ENCODE results near the gene NLRP1. TPM values are rescaled to one million over a fixed set of nuclear protein-coding genes. Genes with fewer than 3 reads are reported as not detected.

Gene NLRP1
- total and polyA plus RNA-seq, 10 of the 15 experiments (the other 5 are each of a cell fraction or from before 2014, with no cell fraction given): 2.8 to 21.8 (median 11.9) TPM

- Histone ChIP-seq H3K4me3 (peak within 1 kb of the TSS; percentile 97), H3K4me1 (ENCODE audit: control insufficient read depth, insufficient read depth, low read length) (peaks cover 12% of the 10 kb centered on the region; the same call in 1 of the 2 replicates), H3K27me3 (replicated peaks in 1 of 2; ENCODE audit: control insufficient read depth in 2 of 2, insufficient read depth in 2 of 2, low read length in 1 of 2) (no peaks in the 10 kb centered on the region), H3K27ac (ENCODE audit: control insufficient read depth, insufficient read depth) (peak within 1 kb of the TSS; percentile 99), H4K20me1 (ENCODE audit: control insufficient read depth, insufficient read depth) (no peaks in the 10 kb centered on the region; the same call in 1 of the 2 replicates), H3K4me2 (ENCODE audit: control insufficient read depth, insufficient read depth) (peak within 1 kb of the TSS; percentile 90), H3K36me3 (ENCODE audit: control insufficient read depth in 2 of 2, insufficient read depth in 2 of 2, low read length in 1 of 2) (peaks cover 0 to 23% of the 10 kb centered on the region in 2 experiments; a peak in 2 of 4 replicates), H2AFZ (ENCODE audit: control insufficient read depth, low read depth, low read length) (peak within 1 kb of the TSS; percentile 93), H3K9ac (ENCODE audit: control insufficient read depth, insufficient read depth, low read length) (peak within 1 kb of the TSS; percentile 99), H3K79me2 (ENCODE audit: control insufficient read depth, insufficient read depth, low read length) (peaks cover 49% of the 10 kb centered on the region), H3K9me3 (replicated peaks; ENCODE audit: control insufficient read depth, insufficient read depth, low read length) (no peaks in the 10 kb centered on the region)
- POLR2A ChIA-PET: interaction anchor here (0.6 to 2.2 kb wide), 9 partner anchors 15 to 965 kb away, joined by 3 to 7 read pairs (median 3); partner anchors contain the start of genes DHX33, KIF1C, NUP88 and RNF167
- ATAC-seq: peak; percentile 97
- FAIRE-seq: peak; percentile 13
- CTCF ChIA-PET: interaction anchor here (2.4 to 3.8 kb wide), 2 partner anchors 16 to 47 kb away, joined by 9 to 19 read pairs; partner anchors contain the start of gene C1QBP
- BruUV-seq (replicated peaks): TSS peak; percentile 71
- RAD21 ChIA-PET (ENCODE audit: unreplicated experiment): interaction anchor here (1.3 kb wide), 1 partner anchor 47 kb away, joined by 6 read pairs; the partner anchor contains the start of gene C1QBP
- SMC1A ChIA-PET (ENCODE audit: uncharacterized antibody, unreplicated experiment): interaction anchor here (0.7 to 1.2 kb wide), 2 partner anchors 18 to 20 kb away, joined by 4 to 5 read pairs; partner anchors contain the start of gene DHX33
- intact Hi-C loops (cut with micrococcal nuclease; ENCODE audit: unreplicated experiment) (loop anchor here (1.0 to 2.0 kb wide), 2 partner anchors 17 to 98 kb away; partner anchors contain the start of gene NLRP1), in situ Hi-C loops (cut with MboI) (no loop called here)
- WGBS (ENCODE audit: insufficient coverage, insufficient replicate concordance, low lambda C conversion rate, missing lambda C conversion rate): 3% methylated on average over 59 of the region's 77 CpGs
- peak; percentile 94 for DNase-seq (ENCODE audit: low read depth, low spot score)
- TF ChIP-seq SIN3A (IDR thresholded peaks at IDR 0.05; ENCODE audit: low read depth, low read length) (peak; percentile 94), ZNF207 (IDR thresholded peaks at IDR 0.05; ENCODE audit: borderline replicate concordance) (peak; percentile 88; the same call in 1 of the 2 replicates), TBL1XR1 (IDR thresholded peaks at IDR 0.05; ENCODE audit: low read depth, low read length) (no peak), IRF3 (IDR thresholded peaks at IDR 0.05) (peak; percentile 54; the same call in 1 of the 2 replicates), TAF1 (IDR thresholded peaks at IDR 0.05; ENCODE audit: borderline replicate concordance, low read depth, low read length) (peak; percentile 70), MXI1 (IDR thresholded peaks at IDR 0.05; ENCODE audit: low read depth, low read length) (peak; percentile 81), CBX3 (IDR thresholded peaks at IDR 0.05; ENCODE audit: borderline replicate concordance, low read depth) (no peak), ZZZ3 (IDR thresholded peaks at IDR 0.05; ENCODE audit: control insufficient read depth, insufficient read length, low read depth) (no peak), RUNX3 (IDR thresholded peaks at IDR 0.05; ENCODE audit: low read length) (peak; percentile 43; the same call in 1 of the 2 replicates), RBBP5 (conservative IDR thresholded peaks at IDR 0.05) (no peak), HCFC1 (IDR thresholded peaks at IDR 0.05; ENCODE audit: low read length) (peak; percentile 60), GATAD2B (conservative IDR thresholded peaks at IDR 0.05; ENCODE audit: low read depth) (peak; percentile 68)
- TF ChIP-seq, protein P1, sequence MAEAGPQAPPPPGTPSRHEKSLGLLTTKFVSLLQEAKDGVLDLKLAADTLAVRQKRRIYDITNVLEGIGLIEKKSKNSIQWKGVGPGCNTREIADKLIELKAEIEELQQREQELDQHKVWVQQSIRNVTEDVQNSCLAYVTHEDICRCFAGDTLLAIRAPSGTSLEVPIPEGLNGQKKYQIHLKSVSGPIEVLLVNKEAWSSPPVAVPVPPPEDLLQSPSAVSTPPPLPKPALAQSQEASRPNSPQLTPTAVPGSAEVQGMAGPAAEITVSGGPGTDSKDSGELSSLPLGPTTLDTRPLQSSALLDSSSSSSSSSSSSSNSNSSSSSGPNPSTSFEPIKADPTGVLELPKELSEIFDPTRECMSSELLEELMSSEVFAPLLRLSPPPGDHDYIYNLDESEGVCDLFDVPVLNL (IDR thresholded peaks at IDR 0.05; ENCODE audit: low read depth, low read length): peak; percentile 89
- TF ChIP-seq, protein P2, sequence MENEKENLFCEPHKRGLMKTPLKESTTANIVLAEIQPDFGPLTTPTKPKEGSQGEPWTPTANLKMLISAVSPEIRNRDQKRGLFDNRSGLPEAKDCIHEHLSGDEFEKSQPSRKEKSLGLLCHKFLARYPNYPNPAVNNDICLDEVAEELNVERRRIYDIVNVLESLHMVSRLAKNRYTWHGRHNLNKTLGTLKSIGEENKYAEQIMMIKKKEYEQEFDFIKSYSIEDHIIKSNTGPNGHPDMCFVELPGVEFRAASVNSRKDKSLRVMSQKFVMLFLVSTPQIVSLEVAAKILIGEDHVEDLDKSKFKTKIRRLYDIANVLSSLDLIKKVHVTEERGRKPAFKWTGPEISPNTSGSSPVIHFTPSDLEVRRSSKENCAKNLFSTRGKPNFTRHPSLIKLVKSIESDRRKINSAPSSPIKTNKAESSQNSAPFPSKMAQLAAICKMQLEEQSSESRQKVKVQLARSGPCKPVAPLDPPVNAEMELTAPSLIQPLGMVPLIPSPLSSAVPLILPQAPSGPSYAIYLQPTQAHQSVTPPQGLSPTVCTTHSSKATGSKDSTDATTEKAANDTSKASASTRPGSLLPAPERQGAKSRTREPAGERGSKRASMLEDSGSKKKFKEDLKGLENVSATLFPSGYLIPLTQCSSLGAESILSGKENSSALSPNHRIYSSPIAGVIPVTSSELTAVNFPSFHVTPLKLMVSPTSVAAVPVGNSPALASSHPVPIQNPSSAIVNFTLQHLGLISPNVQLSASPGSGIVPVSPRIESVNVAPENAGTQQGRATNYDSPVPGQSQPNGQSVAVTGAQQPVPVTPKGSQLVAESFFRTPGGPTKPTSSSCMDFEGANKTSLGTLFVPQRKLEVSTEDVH (IDR thresholded peaks at IDR 0.05; ENCODE audit: low read depth, partially characterized antibody): peak; percentile 93
- TF ChIP-seq, protein P3, sequence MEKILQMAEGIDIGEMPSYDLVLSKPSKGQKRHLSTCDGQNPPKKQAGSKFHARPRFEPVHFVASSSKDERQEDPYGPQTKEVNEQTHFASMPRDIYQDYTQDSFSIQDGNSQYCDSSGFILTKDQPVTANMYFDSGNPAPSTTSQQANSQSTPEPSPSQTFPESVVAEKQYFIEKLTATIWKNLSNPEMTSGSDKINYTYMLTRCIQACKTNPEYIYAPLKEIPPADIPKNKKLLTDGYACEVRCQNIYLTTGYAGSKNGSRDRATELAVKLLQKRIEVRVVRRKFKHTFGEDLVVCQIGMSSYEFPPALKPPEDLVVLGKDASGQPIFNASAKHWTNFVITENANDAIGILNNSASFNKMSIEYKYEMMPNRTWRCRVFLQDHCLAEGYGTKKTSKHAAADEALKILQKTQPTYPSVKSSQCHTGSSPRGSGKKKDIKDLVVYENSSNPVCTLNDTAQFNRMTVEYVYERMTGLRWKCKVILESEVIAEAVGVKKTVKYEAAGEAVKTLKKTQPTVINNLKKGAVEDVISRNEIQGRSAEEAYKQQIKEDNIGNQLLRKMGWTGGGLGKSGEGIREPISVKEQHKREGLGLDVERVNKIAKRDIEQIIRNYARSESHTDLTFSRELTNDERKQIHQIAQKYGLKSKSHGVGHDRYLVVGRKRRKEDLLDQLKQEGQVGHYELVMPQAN (conservative IDR thresholded peaks at IDR 0.05): peak; percentile 96
Observed at GRCh38 chr17:5486206-5487124, 97.8 kb downstream of the NLRP1 start, which contains the start of gene MIS12. MIS12 (plus strand) TSS chr17:5486566; CDS start chr17:5488863, 2,297 bp downstream.
